ENCODE results near the gene ACAD10.

DNA sequence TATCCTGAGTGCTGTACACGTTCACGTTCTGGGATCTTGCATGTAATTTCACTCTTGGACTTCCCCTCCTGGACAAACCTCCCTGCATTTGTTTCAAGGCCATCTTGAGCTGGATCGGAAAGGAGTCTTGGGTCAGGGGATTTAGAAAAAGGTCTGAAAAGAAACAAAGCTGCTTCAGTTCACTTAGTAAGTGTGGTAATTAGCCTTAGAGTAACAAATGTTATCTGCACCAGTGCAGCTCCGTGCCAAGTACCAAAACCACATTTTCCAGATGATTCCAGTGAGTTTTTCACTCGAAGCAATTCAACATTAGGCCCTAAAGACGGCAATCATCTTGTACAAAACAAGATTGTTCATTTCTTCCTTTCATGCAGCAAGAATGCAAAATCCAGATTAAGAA lies 47.3 kb upstream of the ACAD10 start:
- no peak for TF ChIP-seq HDAC6 (IDR thresholded peaks at IDR 0.05; ENCODE audit: low read depth, low read length)
- TF ChIP-seq ZNF614 (CRISPR knock-in tag; IDR thresholded peaks at IDR 0.05; ENCODE audit: borderline replicate concordance), result no peak
- TF ChIP-seq, protein P1, sequence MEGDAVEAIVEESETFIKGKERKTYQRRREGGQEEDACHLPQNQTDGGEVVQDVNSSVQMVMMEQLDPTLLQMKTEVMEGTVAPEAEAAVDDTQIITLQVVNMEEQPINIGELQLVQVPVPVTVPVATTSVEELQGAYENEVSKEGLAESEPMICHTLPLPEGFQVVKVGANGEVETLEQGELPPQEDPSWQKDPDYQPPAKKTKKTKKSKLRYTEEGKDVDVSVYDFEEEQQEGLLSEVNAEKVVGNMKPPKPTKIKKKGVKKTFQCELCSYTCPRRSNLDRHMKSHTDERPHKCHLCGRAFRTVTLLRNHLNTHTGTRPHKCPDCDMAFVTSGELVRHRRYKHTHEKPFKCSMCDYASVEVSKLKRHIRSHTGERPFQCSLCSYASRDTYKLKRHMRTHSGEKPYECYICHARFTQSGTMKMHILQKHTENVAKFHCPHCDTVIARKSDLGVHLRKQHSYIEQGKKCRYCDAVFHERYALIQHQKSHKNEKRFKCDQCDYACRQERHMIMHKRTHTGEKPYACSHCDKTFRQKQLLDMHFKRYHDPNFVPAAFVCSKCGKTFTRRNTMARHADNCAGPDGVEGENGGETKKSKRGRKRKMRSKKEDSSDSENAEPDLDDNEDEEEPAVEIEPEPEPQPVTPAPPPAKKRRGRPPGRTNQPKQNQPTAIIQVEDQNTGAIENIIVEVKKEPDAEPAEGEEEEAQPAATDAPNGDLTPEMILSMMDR (CRISPR knock-in tag; IDR thresholded peaks at IDR 0.05), result no peak
- TF ChIP-seq, protein P2, sequence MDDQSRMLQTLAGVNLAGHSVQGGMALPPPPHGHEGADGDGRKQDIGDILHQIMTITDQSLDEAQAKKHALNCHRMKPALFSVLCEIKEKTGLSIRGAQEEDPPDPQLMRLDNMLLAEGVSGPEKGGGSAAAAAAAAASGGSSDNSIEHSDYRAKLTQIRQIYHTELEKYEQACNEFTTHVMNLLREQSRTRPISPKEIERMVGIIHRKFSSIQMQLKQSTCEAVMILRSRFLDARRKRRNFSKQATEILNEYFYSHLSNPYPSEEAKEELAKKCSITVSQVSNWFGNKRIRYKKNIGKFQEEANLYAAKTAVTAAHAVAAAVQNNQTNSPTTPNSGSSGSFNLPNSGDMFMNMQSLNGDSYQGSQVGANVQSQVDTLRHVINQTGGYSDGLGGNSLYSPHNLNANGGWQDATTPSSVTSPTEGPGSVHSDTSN (CRISPR knock-in tag; IDR thresholded peaks at IDR 0.05; ENCODE audit: borderline replicate concordance), result no peak
- TF ChIP-seq, protein P3, sequence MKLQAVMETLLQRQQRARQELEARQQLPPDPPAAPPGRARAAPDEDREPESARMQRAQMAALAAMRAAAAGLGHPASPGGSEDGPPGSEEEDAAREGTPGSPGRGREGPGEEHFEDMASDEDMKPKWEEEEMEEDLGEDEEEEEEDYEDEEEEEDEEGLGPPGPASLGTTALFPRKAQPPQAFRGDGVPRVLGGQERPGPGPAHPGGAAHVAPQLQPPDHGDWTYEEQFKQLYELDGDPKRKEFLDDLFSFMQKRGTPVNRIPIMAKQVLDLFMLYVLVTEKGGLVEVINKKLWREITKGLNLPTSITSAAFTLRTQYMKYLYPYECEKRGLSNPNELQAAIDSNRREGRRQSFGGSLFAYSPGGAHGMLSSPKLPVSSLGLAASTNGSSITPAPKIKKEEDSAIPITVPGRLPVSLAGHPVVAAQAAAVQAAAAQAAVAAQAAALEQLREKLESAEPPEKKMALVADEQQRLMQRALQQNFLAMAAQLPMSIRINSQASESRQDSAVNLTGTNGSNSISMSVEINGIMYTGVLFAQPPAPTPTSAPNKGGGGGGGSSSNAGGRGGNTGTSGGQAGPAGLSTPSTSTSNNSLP (IDR thresholded peaks at IDR 0.05; ENCODE audit: low read depth, low read length), result no peak
- TF ChIP-seq ZNF224 (CRISPR knock-in tag; IDR thresholded peaks at IDR 0.05), result no peak
- TF ChIP-seq MXD4 (CRISPR knock-in tag; IDR thresholded peaks at IDR 0.05), result no peak
- TF ChIP-seq HMG20A (CRISPR knock-in tag; IDR thresholded peaks at IDR 0.05; ENCODE audit: borderline replicate concordance), result no peak
- TF ChIP-seq, protein P4, sequence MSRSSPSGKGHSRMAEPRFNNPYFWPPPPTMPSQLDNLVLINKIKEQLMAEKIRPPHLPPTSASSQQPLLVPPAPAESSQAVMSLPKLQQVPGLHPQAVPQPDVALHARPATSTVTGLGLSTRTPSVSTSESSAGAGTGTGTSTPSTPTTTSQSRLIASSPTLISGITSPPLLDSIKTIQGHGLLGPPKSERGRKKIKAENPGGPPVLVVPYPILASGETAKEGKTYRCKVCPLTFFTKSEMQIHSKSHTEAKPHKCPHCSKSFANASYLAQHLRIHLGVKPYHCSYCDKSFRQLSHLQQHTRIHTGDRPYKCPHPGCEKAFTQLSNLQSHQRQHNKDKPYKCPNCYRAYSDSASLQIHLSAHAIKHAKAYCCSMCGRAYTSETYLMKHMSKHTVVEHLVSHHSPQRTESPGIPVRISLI (CRISPR knock-in tag; IDR thresholded peaks at IDR 0.05; ENCODE audit: borderline replicate concordance), result no peak
- TF ChIP-seq RAD21 (CRISPR knock-in tag; IDR thresholded peaks at IDR 0.05), result no peak
- TF ChIP-seq ZNF101 (CRISPR knock-in tag; IDR thresholded peaks at IDR 0.05; ENCODE audit: borderline replicate concordance, low read depth), result no peak

Measured in HepG2 (cell line).